Fibroblast of skin of scalp (primary cell): ENCODE measurements around the gene SLC25A34.

Source experiments
- DNase-seq: peaks from one replicate; pipeline ENCODE4 v3.0.0-alpha.2; 2013

The SLC25A34 gene

GRCh38 chr1:15714406-15715136 lies 21.5 kb upstream of the SLC25A34 start:
- DNase-seq = no peak

- DNase-seq = no peak
Measured at GRCh38 chr1:15717418-15718125, 18.5 kb upstream of the SLC25A34 start.

- no peak for DNase-seq
Measured at GRCh38 chr1:15718199-15718601, 17.9 kb upstream of the SLC25A34 start.

DNA sequence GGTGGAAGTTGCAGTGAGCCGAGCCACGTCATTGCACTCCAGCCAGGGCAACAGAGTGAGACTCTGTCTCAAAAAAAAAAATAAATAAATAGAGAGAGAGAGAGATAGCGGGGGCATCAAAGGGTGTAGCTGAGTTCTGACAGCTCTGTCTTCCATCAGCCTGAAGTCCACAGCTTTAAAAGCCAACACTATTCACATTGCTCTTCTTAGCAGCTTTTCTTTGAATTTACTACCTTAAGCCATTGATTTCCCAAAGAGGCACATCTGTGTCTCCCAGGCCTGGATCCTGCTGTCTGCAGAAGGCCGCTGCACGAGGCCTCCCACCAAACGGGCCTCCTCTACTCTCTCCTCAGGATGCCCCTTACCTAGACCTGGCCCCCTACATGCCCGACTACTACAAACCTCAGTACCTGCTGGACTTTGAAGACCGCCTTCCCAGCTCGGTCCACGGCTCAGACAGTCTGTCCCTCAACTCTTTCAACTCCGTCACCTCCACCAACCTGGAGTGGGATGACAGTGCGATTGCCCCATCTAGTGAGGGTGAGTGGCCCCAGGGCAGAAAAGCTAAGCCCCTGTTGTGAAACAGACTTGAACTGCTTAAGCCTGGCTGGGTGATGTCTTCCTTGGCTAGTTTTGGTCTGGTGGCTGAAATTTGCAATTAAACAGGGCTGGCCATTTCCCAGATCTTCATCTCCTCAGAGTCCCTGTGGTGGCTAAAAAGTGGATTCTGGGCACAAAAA lies 16.5 kb upstream of the SLC25A34 start:
- no peak for DNase-seq

DNA sequence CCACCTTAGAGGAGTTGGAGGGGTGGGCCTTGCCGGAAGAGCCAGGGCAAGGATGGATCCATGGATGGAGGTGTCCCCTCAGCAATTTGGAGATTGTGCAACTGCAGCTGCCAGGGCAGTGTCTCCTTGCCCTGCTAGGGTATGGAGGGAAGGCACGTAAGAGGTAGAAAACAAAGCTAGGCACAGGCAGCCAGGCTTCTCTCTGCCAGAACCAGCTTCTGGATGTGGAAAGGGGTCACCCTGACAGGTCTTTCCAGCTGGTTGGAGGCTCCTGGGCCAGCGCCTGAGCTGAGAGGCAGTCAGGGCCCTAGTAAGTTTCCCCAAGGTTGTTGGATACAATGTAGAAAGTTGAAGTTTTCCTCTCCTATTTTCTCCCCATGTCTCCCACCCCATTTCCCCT lies 15.2 kb upstream of the SLC25A34 start:
- no peak for DNase-seq

DNA sequence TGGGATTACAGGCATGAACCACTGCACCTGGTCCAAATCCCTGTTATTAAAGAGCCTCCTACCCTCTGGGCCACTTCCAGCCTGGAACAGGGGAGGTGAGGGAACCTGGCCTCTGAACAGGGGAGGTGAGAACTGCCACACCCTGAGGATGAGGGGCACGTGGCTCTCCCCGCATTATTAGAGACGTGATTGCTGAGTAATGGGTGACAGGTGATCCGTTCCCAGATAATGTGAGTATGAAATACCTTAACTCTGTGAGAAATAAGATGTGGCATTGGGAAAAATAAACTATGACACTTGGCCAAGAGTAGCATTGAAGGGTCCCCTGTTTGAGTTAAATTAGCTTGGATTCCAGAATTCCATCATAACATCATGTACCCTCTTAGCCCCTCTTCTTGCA lies 13.6 kb upstream of the SLC25A34 start:
- DNase-seq = no peak

DNA sequence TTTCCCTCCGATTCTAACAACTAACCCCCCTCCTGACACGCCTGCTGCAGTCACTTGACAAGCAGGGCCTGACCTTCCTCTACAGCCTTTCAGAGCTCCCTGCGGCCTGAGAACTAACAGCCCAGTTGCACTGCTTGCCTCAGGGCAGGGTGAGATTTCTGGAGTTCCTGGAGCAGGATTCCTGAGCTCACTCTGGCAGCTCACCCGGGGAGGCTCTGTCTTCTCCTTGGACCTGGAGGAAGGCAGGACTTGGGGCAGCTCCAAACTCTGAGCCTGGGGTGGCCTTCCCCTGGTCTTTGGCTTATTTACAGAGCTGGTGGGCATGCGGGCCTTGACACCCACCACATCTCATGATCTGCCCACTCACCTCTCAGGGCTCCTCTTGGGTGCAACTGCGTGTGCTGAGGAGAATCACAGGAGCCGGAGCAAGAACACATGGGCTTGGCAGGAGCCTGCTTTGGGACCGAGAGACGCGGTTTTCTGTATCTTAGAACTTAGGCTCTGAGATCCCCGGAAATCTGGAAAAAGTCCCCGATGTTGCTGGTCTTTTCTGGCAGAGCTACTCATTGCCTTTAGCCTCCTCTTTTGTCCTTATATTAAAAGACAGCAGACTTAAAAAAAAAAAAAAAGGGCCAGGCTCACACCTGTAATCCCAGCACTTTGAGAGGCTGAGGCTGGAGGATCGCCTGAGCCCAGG lies 13.1 kb upstream of the SLC25A34 start:
- DNase-seq = no peak

GRCh38 chr1:15723631-15724246 lies 12.3 kb upstream of the SLC25A34 start:
- DNase-seq = no peak

GRCh38 chr1:15724949-15725880 lies 10.8 kb upstream of the SLC25A34 start:
- DNase-seq = no peak

DNA sequence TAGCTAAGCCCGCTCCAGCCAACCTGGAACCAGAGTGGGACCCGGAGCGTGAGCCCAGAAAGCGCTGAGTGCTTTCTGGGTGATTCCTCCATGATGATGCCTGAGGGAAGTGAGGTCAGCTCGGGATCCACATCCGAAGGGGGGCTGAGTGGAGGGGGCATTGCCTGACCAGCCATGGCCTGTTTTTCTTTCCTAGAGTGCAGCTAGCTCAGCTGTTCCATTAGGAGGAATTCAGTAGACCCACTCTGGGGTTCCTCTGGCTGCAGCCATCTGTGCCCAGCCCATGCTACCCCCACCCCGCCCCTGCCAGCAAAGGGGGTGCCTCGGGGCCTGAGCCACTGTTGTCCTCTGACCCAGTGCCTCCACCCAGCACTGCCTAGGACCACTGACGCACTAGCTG lies 9.6 kb upstream of the SLC25A34 start:
- no peak for DNase-seq

- no peak for DNase-seq
Measured at GRCh38 chr1:15727021-15727420, 9.0 kb upstream of the SLC25A34 start.

DNA sequence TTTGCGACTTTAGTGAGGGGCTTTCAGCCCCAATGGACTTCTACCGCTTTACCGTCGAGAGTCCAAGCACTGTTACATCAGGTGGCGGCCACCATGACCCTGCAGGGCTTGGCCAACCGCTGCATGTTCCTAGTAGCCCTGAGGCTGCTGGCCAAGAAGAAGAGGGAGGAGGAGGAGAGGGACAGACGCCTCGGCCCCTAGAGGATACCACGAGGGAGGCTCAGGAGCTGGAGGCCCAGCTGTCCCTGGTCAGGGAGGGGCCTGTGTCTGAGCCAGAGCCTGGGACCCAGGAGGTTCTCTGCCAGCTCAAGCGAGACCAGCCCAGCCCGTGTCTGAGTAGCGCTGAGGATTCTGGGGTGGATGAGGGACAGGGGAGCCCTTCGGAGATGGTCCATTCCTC lies 8.6 kb upstream of the SLC25A34 start:
- no peak for DNase-seq

GRCh38 chr1:15727866-15728534 lies 8.1 kb upstream of the SLC25A34 start:
- DNase-seq = no peak

GRCh38 chr1:15728937-15729657 lies 7.0 kb upstream of the SLC25A34 start:
- no peak for DNase-seq

GRCh38 chr1:15730423-15730822 lies 5.6 kb upstream of the SLC25A34 start:
- DNase-seq = no peak

DNA sequence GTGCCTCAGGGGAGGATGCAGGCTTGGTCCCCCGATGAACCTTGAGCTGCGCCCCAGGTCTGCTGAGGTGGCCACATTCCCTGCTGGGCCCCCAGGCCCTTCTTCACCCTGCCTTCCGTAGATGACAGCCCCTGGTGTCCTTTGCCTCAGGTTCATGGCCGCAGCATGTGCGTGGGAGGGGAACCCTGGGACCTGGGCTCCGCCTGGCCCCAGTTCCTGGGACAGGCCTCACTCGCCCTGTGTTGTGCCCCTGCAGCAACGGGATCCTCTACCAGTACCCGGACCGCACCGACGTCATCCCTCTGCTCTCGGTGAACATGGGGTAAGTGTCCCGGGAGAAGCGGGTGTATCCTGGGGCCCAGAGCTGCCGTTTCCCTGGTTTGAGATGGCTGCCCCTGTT lies 5.1 kb upstream of the SLC25A34 start:
- no peak for DNase-seq

DNA sequence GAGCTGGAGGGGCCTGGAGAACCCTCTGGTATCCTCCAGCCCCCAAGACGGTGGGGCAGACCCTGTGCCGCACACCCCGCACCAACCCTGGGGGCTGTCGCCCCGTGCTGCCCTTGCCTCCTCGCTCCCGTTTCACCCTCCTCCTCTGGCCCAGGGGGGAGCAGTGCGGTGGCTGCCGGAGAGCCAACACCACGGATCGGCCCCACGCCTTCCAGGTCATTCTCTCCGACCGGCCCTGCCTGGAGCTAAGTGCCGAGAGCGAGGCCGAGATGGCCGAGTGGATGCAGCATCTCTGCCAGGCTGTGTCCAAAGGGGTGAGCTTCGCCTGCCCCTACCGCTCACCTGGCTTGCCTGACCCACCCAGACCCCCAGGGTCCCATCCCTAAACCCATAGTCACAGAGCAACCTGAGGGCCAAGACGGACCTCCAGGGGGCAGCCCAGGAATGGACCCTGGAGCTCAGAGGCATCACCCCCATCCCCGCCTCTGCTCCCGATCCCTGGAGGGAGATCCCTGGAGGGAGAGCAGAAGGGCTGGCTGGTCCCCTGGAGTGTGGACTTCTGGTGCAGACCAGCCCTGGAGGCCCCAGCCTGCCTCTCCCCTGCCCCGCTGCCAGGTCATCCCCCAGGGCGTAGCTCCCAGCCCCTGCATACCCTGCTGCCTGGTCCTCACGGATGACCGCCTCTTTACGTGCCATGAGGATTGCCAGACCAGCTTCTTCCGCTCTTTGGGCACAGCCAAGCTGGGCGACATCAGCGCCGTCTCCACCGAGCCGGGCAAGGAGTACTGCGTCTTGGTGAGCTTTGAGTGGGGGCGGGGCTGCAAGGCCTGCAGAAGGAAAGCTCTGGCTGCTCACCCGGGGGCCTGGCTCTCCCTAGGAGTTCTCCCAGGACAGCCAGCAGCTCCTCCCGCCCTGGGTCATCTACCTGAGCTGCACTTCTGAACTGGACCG lies 4.0 kb upstream of the SLC25A34 start:
- DNase-seq = no peak

DNA sequence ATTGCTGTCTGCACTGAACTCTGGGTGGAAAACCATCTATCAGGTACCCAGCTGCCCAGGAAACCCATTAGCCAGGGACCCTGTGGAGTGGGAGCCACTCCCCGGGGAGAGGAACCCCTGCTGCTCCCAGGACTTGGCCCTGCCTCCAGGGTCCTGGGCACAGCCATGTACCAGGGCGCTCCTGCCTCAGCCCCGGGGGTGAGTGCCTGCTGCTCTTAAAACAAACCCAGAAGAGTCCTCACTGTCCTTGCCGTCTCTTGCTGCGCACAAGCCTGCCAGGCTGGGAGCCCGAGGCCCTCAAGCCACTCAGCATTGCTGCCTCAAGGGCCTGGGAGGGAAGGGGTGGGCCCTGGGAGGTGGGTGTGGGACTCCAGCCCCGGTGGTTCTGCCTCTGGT lies 3.4 kb upstream of the SLC25A34 start:
- DNase-seq = no peak

- DNase-seq = no peak
Measured at GRCh38 chr1:15733218-15733725, 2.8 kb upstream of the SLC25A34 start.
